SK-N-MC (cell line): ENCODE results near the gene CPVL.

ENCODE experiments used
- EZH2 ChIP-seq: fragments of 200-600 bp; sonication (generic); IDR thresholded peaks from one replicate; pipeline ENCODE4 v1.6.1; 2017; ENCODE audit warnings: antibody characterized with exemption
- FOXP2 ChIP-seq: optimal IDR thresholded peaks from 2 replicates; pipeline ENCODE3; 2011; ENCODE audit warnings: mild to moderate bottlenecking, moderate library complexity; ENCODE audit not compliant: insufficient read depth; ENCODE audit errors: extremely low read length, control extremely low read depth
- POLR2AphosphoS5 ChIP-seq: IDR thresholded peaks from 2 replicates; pipeline ENCODE4 v1.6.1; 2012; ENCODE audit warnings: mild to moderate bottlenecking, low read depth, low read length, borderline replicate concordance

- TF ChIP-seq EZH2 (no peak), POLR2AphosphoS5 (no peak), FOXP2 (no peak)
Measured at GRCh38 chr7:29192811-29193210, 46.5 kb upstream of the CPVL start.
